GM12874 (cell line): ENCODE results near the gene GPC6.
A peak's percentile ranks its signal among the peaks of the same experiment; 100 is the strongest.

Source experiments
- CTCF ChIP-seq: IDR thresholded peaks from 2 replicates; pipeline ENCODE4 v1.5.1; 2011; ENCODE audit warnings: low read depth, mild to moderate bottlenecking, control low read depth, low read length, moderate library complexity; ENCODE audit not compliant: insufficient read depth

Gene GPC6

GRCh38 chr13:94415500-94416237 lies 1189.1 kb downstream of the GPC6 start:
- no peak for TF ChIP-seq CTCF

GRCh38 chr13:94416454-94417080 lies 1190.0 kb downstream of the GPC6 start:
- TF ChIP-seq CTCF, result peak; percentile 54

GRCh38 chr13:94417294-94417693 lies 1190.7 kb downstream of the GPC6 start:
- no peak for TF ChIP-seq CTCF

GRCh38 chr13:94419304-94419924 lies 1192.8 kb downstream of the GPC6 start:
- no peak for TF ChIP-seq CTCF

- no peak for TF ChIP-seq CTCF
Observed at GRCh38 chr13:94419925-94420305, 1193.3 kb downstream of the GPC6 start.

GRCh38 chr13:94427313-94427953 lies 1200.8 kb downstream of the GPC6 start:
- TF ChIP-seq CTCF, result no peak

GRCh38 chr13:94431574-94431973 lies 1205.0 kb downstream of the GPC6 start:
- no peak for TF ChIP-seq CTCF
